SH-SY5Y (cell line): Measurements from ENCODE around the gene RASD1.

ENCODE experiments used
- GATA2 ChIP-seq: IDR thresholded peaks from 2 replicates; pipeline ENCODE4 v1.6.1; 2011; ENCODE audit warnings: mild to moderate bottlenecking, low read depth, low read length
- GATA3 ChIP-seq: IDR thresholded peaks from 2 replicates; pipeline ENCODE4 v1.6.1; 2011; ENCODE audit warnings: low read depth, mild to moderate bottlenecking, low read length, moderate library complexity

DNA sequence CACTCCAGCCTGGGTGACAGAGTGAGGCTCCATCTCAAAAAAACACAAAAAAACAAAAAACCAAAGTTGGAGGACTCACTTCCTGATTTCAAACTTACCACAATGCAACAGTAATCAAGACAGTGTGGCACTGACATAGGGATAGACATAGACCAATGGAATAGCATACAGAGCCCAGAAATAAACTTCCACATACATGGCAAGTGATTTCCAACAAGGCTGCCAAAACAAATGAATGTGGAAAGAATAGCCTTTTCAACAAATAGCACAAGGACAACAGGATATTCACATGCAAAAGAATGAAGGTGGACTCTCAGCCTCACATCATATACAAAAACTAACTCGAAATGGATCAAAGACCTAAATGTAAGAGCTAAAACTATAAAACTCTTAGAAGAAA is 36.8 kb upstream of the RASD1 start:
- no peak for TF ChIP-seq GATA3
- TF ChIP-seq GATA2, result no peak
